Measurements from ENCODE around the gene MACF1. TPM values are rescaled to one million over a fixed set of nuclear protein-coding genes. Genes with fewer than 3 reads are reported as not detected.
A peak's percentile ranks its signal among the peaks of the same experiment; 100 is the strongest.
"Not testable (repeated sequence)": the region's sequence is repeated elsewhere in the genome, so short reads cannot be mapped to it uniquely, and the experiment has no call there.

MACF1 gene, protein sequence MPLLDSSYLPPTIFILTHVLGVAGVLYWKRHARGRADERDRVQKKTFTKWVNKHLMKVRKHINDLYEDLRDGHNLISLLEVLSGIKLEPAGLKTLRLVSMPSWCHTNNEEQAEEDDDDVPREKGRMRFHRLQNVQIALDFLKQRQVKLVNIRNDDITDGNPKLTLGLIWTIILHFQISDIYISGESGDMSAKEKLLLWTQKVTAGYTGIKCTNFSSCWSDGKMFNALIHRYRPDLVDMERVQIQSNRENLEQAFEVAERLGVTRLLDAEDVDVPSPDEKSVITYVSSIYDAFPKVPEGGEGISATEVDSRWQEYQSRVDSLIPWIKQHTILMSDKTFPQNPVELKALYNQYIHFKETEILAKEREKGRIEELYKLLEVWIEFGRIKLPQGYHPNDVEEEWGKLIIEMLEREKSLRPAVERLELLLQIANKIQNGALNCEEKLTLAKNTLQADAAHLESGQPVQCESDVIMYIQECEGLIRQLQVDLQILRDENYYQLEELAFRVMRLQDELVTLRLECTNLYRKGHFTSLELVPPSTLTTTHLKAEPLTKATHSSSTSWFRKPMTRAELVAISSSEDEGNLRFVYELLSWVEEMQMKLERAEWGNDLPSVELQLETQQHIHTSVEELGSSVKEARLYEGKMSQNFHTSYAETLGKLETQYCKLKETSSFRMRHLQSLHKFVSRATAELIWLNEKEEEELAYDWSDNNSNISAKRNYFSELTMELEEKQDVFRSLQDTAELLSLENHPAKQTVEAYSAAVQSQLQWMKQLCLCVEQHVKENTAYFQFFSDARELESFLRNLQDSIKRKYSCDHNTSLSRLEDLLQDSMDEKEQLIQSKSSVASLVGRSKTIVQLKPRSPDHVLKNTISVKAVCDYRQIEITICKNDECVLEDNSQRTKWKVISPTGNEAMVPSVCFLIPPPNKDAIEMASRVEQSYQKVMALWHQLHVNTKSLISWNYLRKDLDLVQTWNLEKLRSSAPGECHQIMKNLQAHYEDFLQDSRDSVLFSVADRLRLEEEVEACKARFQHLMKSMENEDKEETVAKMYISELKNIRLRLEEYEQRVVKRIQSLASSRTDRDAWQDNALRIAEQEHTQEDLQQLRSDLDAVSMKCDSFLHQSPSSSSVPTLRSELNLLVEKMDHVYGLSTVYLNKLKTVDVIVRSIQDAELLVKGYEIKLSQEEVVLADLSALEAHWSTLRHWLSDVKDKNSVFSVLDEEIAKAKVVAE (N-terminal part only)
- total RNA-seq: 100 to 1,000 TPM; 104 to 128 (median 120) TPM

DNA sequence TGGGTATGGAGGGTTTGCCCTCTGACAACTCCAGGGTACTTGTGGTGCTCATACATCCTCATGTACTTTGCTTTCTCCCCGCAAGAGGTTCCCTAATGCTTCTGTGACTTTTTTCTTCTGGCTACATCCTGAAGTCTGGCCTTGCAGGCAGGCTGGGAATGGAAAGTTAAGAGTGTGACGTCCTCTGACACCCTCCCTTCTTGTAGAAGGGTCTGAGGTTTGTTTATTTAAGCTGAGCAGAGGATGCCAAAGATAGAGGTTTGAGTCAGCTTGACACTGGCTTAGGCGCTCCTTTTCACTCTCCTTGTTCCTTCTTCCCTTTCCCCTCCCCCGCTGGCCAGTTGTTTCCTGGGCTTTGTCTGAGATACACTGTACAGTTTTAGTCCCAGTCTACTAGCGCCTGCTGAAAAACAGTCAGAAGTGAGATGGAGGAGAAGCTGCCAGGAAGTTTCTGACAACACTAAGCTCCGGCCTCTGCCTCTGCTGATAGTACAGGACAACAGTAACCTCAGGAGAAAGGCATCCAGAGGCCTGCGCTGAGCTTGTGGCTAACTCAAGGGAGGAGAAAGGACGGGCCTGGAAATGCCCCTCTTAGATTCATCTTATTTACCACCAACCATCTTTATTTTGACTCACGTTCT lies at the start of gene MACF1:
TSS of gene MACF1 (plus strand) at position 255 of the 641 bp plus-strand sequence. CDS start at position 583, 328 bp downstream.
- peak within 1 kb of the TSS; percentile 86 for H3K4me3 Mint-ChIP-seq
- ATAC-seq (peak; percentile 27 to 30), DNase-seq (peak; percentile 26)
- peaks cover 3% of the 10 kb centered on the region for H3K36me3 Mint-ChIP-seq (ENCODE audit: insufficient read depth)
- no peaks in the 10 kb centered on the region for H3K9me3 Mint-ChIP-seq
- no peaks in the 10 kb centered on the region for H3K27me3 Mint-ChIP-seq (ENCODE audit: low read depth)
- peaks cover 56% of the 10 kb centered on the region for H3K4me1 Mint-ChIP-seq (ENCODE audit: low read depth)

DNA sequence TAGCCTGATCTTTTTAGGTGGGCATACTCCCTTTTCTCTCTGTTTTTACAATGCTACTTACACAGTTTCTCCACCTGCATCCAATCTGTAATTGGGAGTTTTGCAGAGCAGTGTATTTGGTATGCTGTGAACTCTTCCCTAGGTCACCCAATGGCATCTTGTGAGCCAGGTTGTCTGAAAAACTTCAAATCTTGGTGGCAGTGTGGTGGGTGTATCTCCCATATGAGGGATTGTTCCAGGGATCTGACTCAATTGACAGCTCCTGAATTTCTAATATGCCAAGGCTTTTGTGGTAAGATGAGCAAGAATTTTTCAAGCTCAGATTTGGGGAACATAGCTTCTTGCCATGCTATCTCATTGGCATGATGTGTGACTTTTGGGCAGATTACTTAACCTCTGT lies 47.2 kb upstream of the MACF1 start:
- no peaks in the 10 kb centered on the region for H3K27me3 Mint-ChIP-seq (ENCODE audit: low read depth)
- H3K4me3 Mint-ChIP-seq: no peak overlapping the region
- no peaks in the 10 kb centered on the region for H3K36me3 Mint-ChIP-seq (ENCODE audit: insufficient read depth)
- DNase-seq: no peak
- H3K4me1 Mint-ChIP-seq (ENCODE audit: low read depth): peaks cover 6% of the 10 kb centered on the region
- ATAC-seq: no peak
- H3K9me3 Mint-ChIP-seq: no peaks in the 10 kb centered on the region

DNA sequence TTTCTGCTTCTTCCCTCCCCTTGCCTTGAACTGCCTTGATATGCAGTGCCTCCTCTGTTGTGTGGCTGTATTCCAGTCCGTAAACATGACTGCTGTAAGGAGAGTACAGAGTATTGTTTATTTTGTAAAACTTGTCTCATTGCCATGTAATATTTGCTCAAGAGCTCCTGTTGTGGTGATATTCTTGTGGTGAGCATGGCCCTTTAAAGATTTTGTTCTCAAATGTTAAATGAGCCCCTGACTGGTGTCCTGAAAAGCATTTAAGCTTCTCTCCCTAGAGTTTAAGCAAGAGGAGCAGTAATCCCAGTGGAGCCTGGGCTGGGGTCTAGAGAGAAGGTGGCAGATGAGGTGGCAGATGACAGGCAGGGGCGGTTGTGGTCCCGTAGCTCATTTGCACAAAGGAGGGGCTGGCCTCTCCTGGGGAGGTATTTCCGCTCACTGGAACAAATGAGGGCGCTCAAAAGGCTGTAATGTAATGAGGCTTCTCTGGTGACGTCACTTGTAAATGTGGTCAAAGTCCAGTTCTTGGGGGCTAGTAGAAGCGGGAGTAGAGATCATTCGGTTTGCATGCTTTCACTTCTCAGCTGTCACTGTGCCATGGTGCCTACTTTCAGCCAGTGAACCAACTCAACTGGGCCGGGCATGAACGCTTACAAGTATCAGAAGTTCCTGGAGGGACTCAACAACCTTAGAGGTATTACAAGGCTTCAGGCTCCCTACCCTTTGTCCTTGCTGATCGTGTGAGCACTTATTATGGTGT lies 46.0 kb upstream of the MACF1 start:
- ATAC-seq: no peak
- H3K9me3 Mint-ChIP-seq: no peaks in the 10 kb centered on the region
- no peak overlapping the region for H3K4me3 Mint-ChIP-seq
- DNase-seq: no peak
- H3K4me1 Mint-ChIP-seq (ENCODE audit: low read depth): peaks cover 6% of the 10 kb centered on the region
- no peaks in the 10 kb centered on the region for H3K27me3 Mint-ChIP-seq (ENCODE audit: low read depth)
- no peaks in the 10 kb centered on the region for H3K36me3 Mint-ChIP-seq (ENCODE audit: insufficient read depth)

DNA sequence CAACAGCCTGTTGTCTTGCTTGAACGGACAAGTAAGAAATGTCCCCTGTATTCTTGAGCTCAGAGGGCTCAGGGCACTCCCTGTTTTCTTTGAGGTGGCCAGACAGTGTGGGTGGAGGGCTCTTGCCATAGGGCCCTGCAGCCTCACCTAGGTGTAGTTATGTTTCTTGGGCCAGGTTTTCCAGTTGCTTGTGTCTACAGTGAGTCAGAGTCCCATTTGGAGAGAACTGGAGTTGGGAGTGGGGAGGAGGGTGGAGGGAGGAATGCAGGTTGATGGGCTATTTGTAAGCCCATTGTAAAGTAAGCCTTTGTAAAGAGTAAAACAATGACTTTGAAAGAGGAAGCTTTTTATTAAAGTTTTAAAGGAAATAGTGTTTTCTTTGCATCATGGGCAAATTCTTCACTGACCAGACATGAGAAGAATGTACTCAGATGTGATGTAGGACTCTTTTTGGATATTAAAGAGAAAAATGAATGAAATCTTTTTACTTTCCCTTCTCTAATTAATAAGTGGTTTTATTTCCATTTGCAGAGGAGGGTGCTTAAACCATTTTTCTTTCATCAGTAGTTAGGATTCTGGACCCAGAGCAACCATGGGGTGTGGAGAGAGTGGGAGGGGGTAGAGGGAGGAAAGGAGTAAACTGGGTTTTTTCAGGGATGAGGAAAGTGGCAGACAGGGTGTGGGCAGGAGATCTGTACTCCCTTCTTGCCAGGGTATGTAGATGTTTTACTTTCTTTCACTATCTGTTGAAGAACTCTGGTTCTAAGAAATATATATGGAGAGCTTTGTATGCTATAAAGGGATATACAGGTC lies 45.1 kb upstream of the MACF1 start:
- no peak for DNase-seq
- H3K4me3 Mint-ChIP-seq: no peak overlapping the region
- no peak for ATAC-seq
- no peaks in the 10 kb centered on the region for H3K27me3 Mint-ChIP-seq (ENCODE audit: low read depth)
- H3K36me3 Mint-ChIP-seq (ENCODE audit: insufficient read depth): no peaks in the 10 kb centered on the region
- no peaks in the 10 kb centered on the region for H3K9me3 Mint-ChIP-seq
- peaks cover 6% of the 10 kb centered on the region for H3K4me1 Mint-ChIP-seq (ENCODE audit: low read depth)

DNA sequence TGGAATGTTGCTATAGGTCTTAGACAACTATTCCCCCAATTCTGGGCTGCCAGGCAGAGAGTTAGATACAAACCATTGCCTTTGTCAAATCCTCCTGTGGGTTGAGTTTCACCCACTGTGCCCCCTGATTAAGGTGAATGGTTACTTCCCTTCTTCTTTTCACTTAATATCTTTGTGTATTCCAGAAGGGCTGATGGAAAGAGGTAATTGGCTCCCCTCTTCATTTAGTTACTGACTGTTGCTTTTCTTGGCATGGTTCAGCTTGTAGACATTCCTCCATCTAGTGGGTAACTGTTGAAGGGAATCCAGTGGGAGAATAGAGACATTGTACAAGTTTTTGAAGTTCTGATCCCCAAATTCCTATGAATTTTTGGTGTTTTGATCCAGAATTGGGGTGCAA lies 43.8 kb upstream of the MACF1 start:
- Mint-ChIP-seq H3K36me3 (ENCODE audit: insufficient read depth) (no peaks in the 10 kb centered on the region), H3K4me3 (no peak overlapping the region), H3K4me1 (ENCODE audit: low read depth) (no peaks in the 10 kb centered on the region), H3K9me3 (no peaks in the 10 kb centered on the region), H3K27me3 (ENCODE audit: low read depth) (no peaks in the 10 kb centered on the region)
- DNase-seq (no peak), ATAC-seq (no peak)

DNA sequence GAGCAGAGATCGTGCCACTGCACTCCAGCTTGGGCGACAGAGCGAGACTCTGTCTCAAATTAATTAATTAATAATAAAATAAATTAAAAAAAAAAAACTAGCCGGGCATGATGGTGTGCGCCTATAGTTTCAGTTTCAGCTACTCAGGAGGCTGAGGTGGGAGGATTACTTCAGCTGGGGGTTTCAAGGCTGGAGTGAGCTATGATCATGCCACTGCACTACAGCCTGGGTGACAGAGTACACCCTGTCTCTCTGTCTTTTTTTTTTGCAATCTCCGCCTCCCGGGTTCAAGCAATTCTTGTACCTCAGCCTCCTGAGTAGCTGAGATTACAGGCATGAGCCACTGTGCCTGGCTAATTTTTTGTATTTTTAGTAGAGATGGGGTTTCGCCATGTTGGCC lies 42.7 kb upstream of the MACF1 start:
- H3K4me1 Mint-ChIP-seq (ENCODE audit: low read depth); ATAC-seq; H3K36me3 Mint-ChIP-seq (ENCODE audit: insufficient read depth); DNase-seq; H3K9me3 Mint-ChIP-seq; H3K27me3 Mint-ChIP-seq (ENCODE audit: low read depth); H3K4me3 Mint-ChIP-seq: not testable (repeated sequence)

DNA sequence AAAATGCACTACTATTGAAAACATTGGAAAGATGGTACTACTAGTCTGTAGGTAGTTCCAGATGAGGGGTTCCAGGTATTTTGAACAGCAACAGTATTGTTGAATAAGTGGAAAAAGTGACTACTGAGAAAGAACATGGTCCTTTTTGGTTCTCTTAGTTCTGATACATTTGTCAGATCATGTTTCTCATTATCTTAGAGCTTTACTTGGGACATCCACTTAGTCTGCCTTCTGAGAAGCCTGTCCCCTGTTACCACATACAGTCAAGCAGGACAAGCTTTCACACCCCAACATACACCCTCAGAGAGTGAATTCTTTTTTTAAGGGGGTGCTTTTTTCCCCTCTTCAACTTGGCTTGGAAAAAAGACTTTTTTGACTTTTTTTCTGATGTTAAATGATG lies 41.0 kb upstream of the MACF1 start:
- Mint-ChIP-seq H3K9me3 (no peaks in the 10 kb centered on the region), H3K4me1 (ENCODE audit: low read depth) (no peaks in the 10 kb centered on the region), H3K27me3 (ENCODE audit: low read depth) (no peaks in the 10 kb centered on the region), H3K4me3 (no peak overlapping the region), H3K36me3 (ENCODE audit: insufficient read depth) (no peaks in the 10 kb centered on the region)
- ATAC-seq: peak in 1 of 2 donors; percentile 43
- DNase-seq: no peak

DNA sequence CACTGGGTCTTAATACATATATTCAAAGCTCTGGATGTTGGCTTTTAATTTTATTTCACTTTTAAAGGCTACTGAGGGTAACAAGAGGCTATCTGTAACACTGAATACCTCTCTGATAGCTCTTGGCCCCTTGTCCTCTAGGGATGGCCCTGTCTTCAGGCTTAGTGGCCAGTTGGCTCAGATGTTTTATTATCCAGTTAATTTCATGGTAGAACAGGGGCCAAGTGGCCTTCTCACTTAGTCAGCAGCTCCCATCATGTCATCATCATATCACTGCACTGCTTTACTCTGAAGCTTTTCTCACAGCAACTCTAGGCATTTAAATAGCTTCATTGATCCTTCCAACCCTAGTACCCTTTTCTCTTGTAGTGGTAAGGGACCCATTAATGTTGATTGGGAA lies 40.2 kb upstream of the MACF1 start:
- H3K9me3 Mint-ChIP-seq: no peaks in the 10 kb centered on the region
- H3K36me3 Mint-ChIP-seq (ENCODE audit: insufficient read depth): no peaks in the 10 kb centered on the region
- DNase-seq (no peak), ATAC-seq (no peak)
- no peaks in the 10 kb centered on the region for H3K4me1 Mint-ChIP-seq (ENCODE audit: low read depth)
- no peak overlapping the region for H3K4me3 Mint-ChIP-seq
- peaks cover 2% of the 10 kb centered on the region for H3K27me3 Mint-ChIP-seq (ENCODE audit: low read depth)

DNA sequence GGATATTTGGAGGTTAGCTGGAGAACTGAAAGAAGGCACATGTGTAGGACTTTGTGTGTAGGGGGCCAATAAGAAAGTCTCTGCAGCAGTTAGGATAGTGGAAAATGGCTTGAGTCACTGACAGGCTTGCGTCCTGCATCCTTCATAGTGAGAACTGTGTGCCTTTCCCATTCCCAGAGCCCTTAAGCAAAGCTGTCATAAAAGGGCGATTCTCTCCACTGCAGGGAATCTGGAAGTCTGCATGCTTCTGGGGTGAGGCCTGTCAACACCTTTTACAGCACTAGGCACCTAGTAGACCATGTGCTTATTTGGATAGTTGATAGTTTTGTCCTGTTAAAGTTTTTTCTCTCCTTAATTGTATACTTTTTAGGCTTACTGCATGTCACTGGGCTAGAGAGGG lies 39.4 kb upstream of the MACF1 start:
- Mint-ChIP-seq H3K4me1 (ENCODE audit: low read depth) (no peaks in the 10 kb centered on the region), H3K4me3 (no peak overlapping the region), H3K27me3 (ENCODE audit: low read depth) (peaks cover 2% of the 10 kb centered on the region), H3K36me3 (ENCODE audit: insufficient read depth) (no peaks in the 10 kb centered on the region), H3K9me3 (no peaks in the 10 kb centered on the region)
- DNase-seq: no peak
- no peak for ATAC-seq

DNA sequence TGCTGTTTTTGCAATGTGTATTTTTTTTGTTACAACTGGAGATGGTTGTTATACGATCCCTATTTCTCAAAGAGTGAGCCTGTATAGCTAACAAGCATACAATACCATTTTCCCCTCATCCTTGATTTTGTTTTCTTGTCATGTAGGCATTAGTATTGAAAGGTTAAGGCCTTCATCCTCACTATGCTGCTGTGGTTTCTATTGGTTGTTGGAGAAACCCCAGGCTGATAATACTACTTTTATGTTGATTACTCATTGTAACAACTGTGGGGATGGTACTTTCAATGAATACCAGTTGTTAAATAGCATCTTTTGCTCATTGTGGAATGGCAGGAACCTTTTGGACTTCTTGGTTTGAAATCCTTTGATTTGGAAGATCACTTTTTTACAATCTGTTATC lies 39.0 kb upstream of the MACF1 start:
- H3K9me3 Mint-ChIP-seq: no peaks in the 10 kb centered on the region
- peaks cover 2% of the 10 kb centered on the region for H3K27me3 Mint-ChIP-seq (ENCODE audit: low read depth)
- no peaks in the 10 kb centered on the region for H3K4me1 Mint-ChIP-seq (ENCODE audit: low read depth)
- ATAC-seq (no peak), DNase-seq (no peak)
- H3K4me3 Mint-ChIP-seq: no peak overlapping the region
- H3K36me3 Mint-ChIP-seq (ENCODE audit: insufficient read depth): no peaks in the 10 kb centered on the region

DNA sequence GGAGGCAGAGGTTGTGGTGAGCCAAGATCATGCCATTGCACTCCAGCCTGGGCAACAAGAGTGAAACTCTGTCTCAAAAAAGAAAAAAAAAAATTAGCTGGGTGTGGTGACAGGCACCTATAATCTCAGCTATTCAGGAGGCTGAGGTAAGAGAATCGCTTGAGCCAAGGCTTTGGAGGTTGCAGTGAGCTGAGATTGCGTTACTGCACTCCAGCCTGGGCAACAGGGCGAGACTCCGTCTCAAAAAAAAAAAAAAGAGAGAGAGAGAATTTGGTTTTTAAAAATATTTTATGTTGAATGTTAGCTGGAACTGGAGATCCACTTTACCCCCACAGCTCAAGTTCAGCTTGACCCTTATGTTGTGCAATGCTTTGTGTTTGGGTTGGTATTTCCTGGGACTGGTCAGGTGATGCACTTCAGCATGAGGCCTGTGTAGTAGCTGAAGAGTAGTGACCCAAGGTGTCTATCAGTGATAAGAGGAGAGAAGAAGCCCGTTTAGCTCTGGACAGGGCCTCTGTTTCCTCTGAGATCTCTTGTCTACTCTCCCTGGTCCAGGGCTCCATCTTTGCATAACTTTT lies 36.8 kb upstream of the MACF1 start:
- H3K4me3 Mint-ChIP-seq: no peak overlapping the region
- ATAC-seq: no peak

DNA sequence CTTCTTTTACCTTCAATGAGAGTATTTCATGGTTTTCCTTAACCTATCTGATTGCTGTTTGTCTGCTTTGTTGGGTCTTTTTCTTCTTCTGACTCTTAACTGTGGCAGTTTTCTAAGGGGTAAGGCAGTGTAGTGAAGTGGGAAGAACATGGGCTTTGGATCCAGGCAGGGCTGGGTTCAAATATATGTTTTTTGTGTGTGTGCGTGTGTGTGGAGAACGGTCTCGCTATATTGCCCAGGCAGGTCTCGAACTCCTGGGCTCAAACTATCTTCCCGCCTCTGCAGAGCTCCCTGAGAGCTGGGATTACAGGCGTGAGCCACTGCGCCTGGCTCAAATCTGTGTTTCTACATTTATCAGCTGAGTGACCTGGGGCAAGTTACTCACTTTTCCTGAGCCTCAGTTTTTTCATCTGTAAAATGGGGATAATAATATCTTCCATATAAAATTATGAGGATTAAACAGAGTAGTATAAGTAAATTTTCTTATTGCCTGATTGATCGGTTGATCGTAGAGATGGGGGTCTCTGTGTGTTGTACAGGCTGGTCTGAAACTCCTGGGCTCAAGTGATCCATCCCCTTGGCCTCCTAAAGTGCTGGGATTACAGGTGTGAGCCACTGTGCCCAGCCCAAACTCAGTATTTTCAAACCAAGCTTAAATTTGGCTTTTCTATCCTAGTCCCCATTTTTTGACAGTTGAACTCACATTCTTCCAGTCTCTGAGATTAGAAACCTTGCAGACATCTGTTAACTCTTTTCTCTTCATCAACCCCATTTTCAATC lies 36.0 kb upstream of the MACF1 start:
- ATAC-seq: no peak
- Mint-ChIP-seq H3K27me3 (ENCODE audit: low read depth) (peaks cover 2% of the 10 kb centered on the region), H3K4me3 (no peak overlapping the region), H3K9me3 (no peaks in the 10 kb centered on the region), H3K36me3 (ENCODE audit: insufficient read depth) (no peaks in the 10 kb centered on the region), H3K4me1 (ENCODE audit: low read depth) (no peaks in the 10 kb centered on the region)
- DNase-seq: no peak

More for the DNA sequence above, 36.8 kb upstream of the MACF1 start:
- no peak for DNase-seq
- Mint-ChIP-seq H3K9me3 (no peaks in the 10 kb centered on the region), H3K36me3 (ENCODE audit: insufficient read depth) (no peaks in the 10 kb centered on the region), H3K4me1 (ENCODE audit: low read depth) (no peaks in the 10 kb centered on the region), H3K27me3 (ENCODE audit: low read depth) (peaks cover 2% of the 10 kb centered on the region)

Data from activated T-cell treated with anti-CD3 and anti-CD28 coated beads, Interleukin-2, amount 50 U/mL, for 4 hours (primary cell).